SK-N-SH (cell line): ENCODE measurements around the gene GPR143. TPM values are rescaled to one million over a fixed set of nuclear protein-coding genes. Genes with fewer than 3 reads are reported as not detected.

Experiments used
- CTCF ChIA-PET: fragments of 300-600, 350-600 bp; formaldehyde crosslinking; extraction: SDS; loops from one replicate; lab custom pipeline; 2021; lab: Yijun Ruan, JAX
- POLR2A ChIA-PET: fragments of 350-600 bp; sonication (Branson Sonifier 250); formaldehyde crosslinking; extraction: SDS; loops from one replicate; lab custom pipeline; 2020; ENCODE audit warnings: antibody characterized with exemption, inconsistent platforms; lab: Yijun Ruan, JAX
- DNase-seq: peaks from one replicate; pipeline ENCODE4 v3.0.0; 2012
- H2AFZ ChIP-seq: fragments of 200-600 bp; sonication (generic); 2 replicates; pipeline ENCODE4 v1.8.1; 2016; ENCODE audit warnings: antibody characterized with exemption, mild to moderate bottlenecking, low read depth
- H3F3A ChIP-seq: fragments of 200-600 bp; sonication (generic); replicated peaks from 2 replicates; pipeline ENCODE3; 2016; ENCODE audit warnings: antibody characterized with exemption, mild to moderate bottlenecking; ENCODE audit not compliant: insufficient read depth
- H3K27ac ChIP-seq, 2 experiments: fragments of 200-500 bp in 1 of 2; fragments of 200-600 bp in 1 of 2; sonication (Bioruptor generic) in 1 of 2; sonication (generic), shearing (Covaris generic) in 1 of 2; 2 replicates each; pipeline versions ENCODE4 v1.5.1 to v1.6.1; 2014 to 2016; ENCODE audit warnings: low read depth in 2 of 2, inconsistent platforms in 1 of 2, low read length in 1 of 2, mild to moderate bottlenecking in 1 of 2, mixed read lengths in 1 of 2
- H3K27me3 ChIP-seq: fragments of 200-600 bp; sonication (generic), shearing (Covaris generic); 2 replicates; pipeline ENCODE4 v1.6.1; 2016; ENCODE audit warnings: mixed run types; ENCODE audit not compliant: insufficient read depth
- H3K36me3 ChIP-seq, 2 experiments: fragments of 200-500 bp in 1 of 2; fragments of 200-600 bp in 1 of 2; sonication (Bioruptor generic) in 1 of 2; sonication (generic) in 1 of 2; replicated peaks in 1 of 2; 2 replicates each; pipeline versions ENCODE3 to v1.5.1; 2014 to 2016; ENCODE audit warnings: low read length in 1 of 2, mild to moderate bottlenecking in 1 of 2; ENCODE audit not compliant: insufficient read depth in 2 of 2, control insufficient read depth in 1 of 2
- H3K4me1 ChIP-seq, 2 experiments: fragments of 200-500 bp in 1 of 2; fragments of 200-600 bp in 1 of 2; sonication (Bioruptor generic) in 1 of 2; sonication (generic), shearing (Covaris generic) in 1 of 2; 2 replicates each; pipeline versions ENCODE4 v1.5.1 to v1.6.1; 2014 to 2016; ENCODE audit warnings: low read depth in 1 of 2, low read length in 1 of 2, mixed run types in 1 of 2; ENCODE audit not compliant: insufficient read depth in 2 of 2, control insufficient read depth in 1 of 2
- H3K4me2 ChIP-seq: fragments of 200-600 bp; sonication (generic), shearing (Covaris generic); 2 replicates; pipeline ENCODE4 v1.6.1; 2017; ENCODE audit warnings: mixed run types
- H3K4me3 ChIP-seq, 2 experiments: fragments of 200-500 bp in 1 of 2; fragments of 200-600 bp in 1 of 2; sonication (Bioruptor generic) in 1 of 2; sonication (generic), shearing (Covaris generic) in 1 of 2; 2 replicates each; pipeline versions ENCODE4 v1.5.1 to v1.8.1; 2014 to 2016; ENCODE audit warnings: low read depth in 2 of 2, inconsistent platforms in 1 of 2, low read length in 1 of 2, mild to moderate bottlenecking in 1 of 2, mixed read lengths in 1 of 2, moderate library complexity in 1 of 2
- H3K79me2 ChIP-seq: fragments of 200-600 bp; sonication (generic); 2 replicates; pipeline ENCODE4 v1.8.1; 2017; ENCODE audit warnings: mild to moderate bottlenecking; ENCODE audit not compliant: insufficient read depth
- H3K9ac ChIP-seq: fragments of 200-600 bp; sonication (generic); 2 replicates; pipeline ENCODE4 v1.6.1; 2017; ENCODE audit warnings: mixed run types
- H3K9me2 ChIP-seq: fragments of 200-600 bp; sonication (generic); 2 replicates; pipeline ENCODE4 v1.6.1; 2017; ENCODE audit warnings: mixed run types
- H3K9me3 ChIP-seq: fragments of 200-600 bp; sonication (generic); 2 replicates; pipeline ENCODE4 v1.6.1; 2017; ENCODE audit warnings: mixed run types, mild to moderate bottlenecking, moderate library complexity
- H4K20me1 ChIP-seq: fragments of 200-600 bp; sonication (generic); 2 replicates; pipeline ENCODE4 v1.6.1; 2017; ENCODE audit warnings: mild to moderate bottlenecking, mixed run types; ENCODE audit not compliant: insufficient read depth
- CHD2 ChIP-seq: fragments of 150-350 bp; IDR thresholded peaks from 2 replicates; pipeline ENCODE4 v1.6.1; 2018; ENCODE audit warnings: low read length; ENCODE audit not compliant: partially characterized antibody
- EP300 ChIP-seq, 2 experiments: IDR thresholded peaks; 2 replicates each; pipeline versions ENCODE4 v1.4.0 to v1.6.1; 2012; ENCODE audit warnings: borderline replicate concordance in 1 of 2, low read depth in 1 of 2, low read length in 1 of 2
- FOXJ3 ChIP-seq: sonication (generic); formaldehyde crosslinking; IDR thresholded peaks from 2 replicates; pipeline ENCODE4 v1.5.1; 2020; ENCODE audit warnings: mild to moderate bottlenecking, missing genetic modification reagents
- GABPA ChIP-seq: IDR thresholded peaks from 2 replicates; pipeline ENCODE4 v1.4.0; 2012; ENCODE audit warnings: low read depth, mild to moderate bottlenecking
- JUND ChIP-seq: IDR thresholded peaks from 2 replicates; pipeline ENCODE4 v1.4.0; 2012
- MEF2A ChIP-seq: IDR thresholded peaks from 2 replicates; pipeline ENCODE4 v1.4.0; 2012; ENCODE audit warnings: low read depth, borderline replicate concordance
- MXI1 ChIP-seq: IDR thresholded peaks from 2 replicates; pipeline ENCODE4 v1.6.1; 2012; ENCODE audit warnings: mild to moderate bottlenecking, low read depth, low read length, improper control_type of control experiment
- REST ChIP-seq: IDR thresholded peaks from 2 replicates; pipeline ENCODE4 v1.6.1; 2012; ENCODE audit warnings: mild to moderate bottlenecking, low read depth, low read length, moderate library complexity
- SMC3 ChIP-seq: IDR thresholded peaks from 2 replicates; pipeline ENCODE4 v1.6.1; 2012; ENCODE audit warnings: low read depth, low read length, improper control_type of control experiment
- TAF1 ChIP-seq: IDR thresholded peaks from 2 replicates; pipeline ENCODE4 v1.6.1; 2012; ENCODE audit warnings: low read depth, mild to moderate bottlenecking, low read length, moderate library complexity, borderline replicate concordance
- TCF12 ChIP-seq: IDR thresholded peaks from 2 replicates; pipeline ENCODE4 v1.4.0; 2012
- TEAD4 ChIP-seq: IDR thresholded peaks from 2 replicates; pipeline ENCODE4 v1.4.0; 2012; ENCODE audit warnings: mild to moderate bottlenecking, borderline replicate concordance; ENCODE audit not compliant: insufficient read depth
- YY1 ChIP-seq: IDR thresholded peaks from 2 replicates; pipeline ENCODE4 v1.4.0; 2012; ENCODE audit warnings: low read depth, mild to moderate bottlenecking
- WGBS: methylation state at CpG from one replicate; pipeline ENCODE4 v1.1.6; 2017; ENCODE audit warnings: low lambda C conversion rate; 5-methylcytosine and 5-hydroxymethylcytosine counted together
- polyA plus RNA-seq, 3 experiments: library from polyadenylated mRNA; depleted of rRNA; stranded (reverse); fragments of >200 nt; gene quantifications; 2 replicates each; pipeline ENCODE4 v1.2.3, GENCODE V29; 2012

GPR143 gene
- polyA plus RNA-seq, 1 of the 3 experiments (the other 2 are of a cell fraction), result not detected

- H3K9ac ChIP-seq, result no peak overlapping the region
- no peak overlapping the region for H2AFZ ChIP-seq
- H3F3A ChIP-seq, result no peaks in the 10 kb centered on the region
- CTCF ChIA-PET, result no interaction called here
- TF ChIP-seq MEF2A (no peak), TEAD4 (no peak), SMC3 (no peak), TCF12 (no peak), GABPA (no peak), CHD2 (no peak), YY1 (no peak), REST (no peak)
- TF ChIP-seq, all 33 proteins: peak for 0
- no peaks in the 10 kb centered on the region for H3K79me2 ChIP-seq
- 42% methylated on average over 4 of the region's 4 CpGs for WGBS
- H3K4me1 ChIP-seq, result no peaks in the 10 kb centered on the region; a peak in 1 of 4 replicates
- no peaks in the 10 kb centered on the region for H3K9me3 ChIP-seq
- DNase-seq, result no peak
- no peak overlapping the region for H3K4me3 ChIP-seq
- H3K4me2 ChIP-seq, result no peak overlapping the region
- POLR2A ChIA-PET, result no interaction called here
- no peaks in the 10 kb centered on the region; the same call in 1 of the 2 replicates for H3K27me3 ChIP-seq
- H4K20me1 ChIP-seq, result no peaks in the 10 kb centered on the region
- H3K36me3 ChIP-seq, result no peaks in the 10 kb centered on the region
- no peaks in the 10 kb centered on the region for H3K9me2 ChIP-seq
- no peak overlapping the region for H3K27ac ChIP-seq
Observed at GRCh38 chrX:9681422-9681821, 84.2 kb downstream of the GPR143 start.

GRCh38 chrX:9681011-9681410, 84.6 kb downstream of the GPR143 start:
- Histone ChIP-seq H4K20me1 (no peaks in the 10 kb centered on the region), H3K27ac (no peak overlapping the region), H3K9me3 (no peaks in the 10 kb centered on the region), H3K79me2 (no peaks in the 10 kb centered on the region), H3F3A (no peaks in the 10 kb centered on the region), H2AFZ (no peak overlapping the region), H3K27me3 (no peaks in the 10 kb centered on the region; the same call in 1 of the 2 replicates), H3K36me3 (no peaks in the 10 kb centered on the region), H3K4me2 (no peak overlapping the region), H3K9me2 (no peaks in the 10 kb centered on the region), H3K4me1 (no peaks in the 10 kb centered on the region; a peak in 1 of 4 replicates), H3K4me3 (no peak overlapping the region), H3K9ac (no peak overlapping the region)
- POLR2A ChIA-PET, result no interaction called here
- TF ChIP-seq YY1, result no peak
- no peak for TF ChIP-seq JUND
- no peak for TF ChIP-seq EP300 (IDR thresholded peaks at IDR 0.05; ENCODE audit: borderline replicate concordance in 1 of 2, low read depth in 1 of 2, low read length in 1 of 2)
- no peak for TF ChIP-seq TAF1
- no peak for TF ChIP-seq CHD2
- no peak for TF ChIP-seq MXI1
- TF ChIP-seq FOXJ3 (CRISPR knock-in tag), result no peak
- WGBS, result 48% methylated on average over 9 of the region's 9 CpGs
- DNase-seq, result no peak
- CTCF ChIA-PET, result no interaction called here
